OCI-LY7 (cell line): ENCODE data around the gene ETV1. TPM values are rescaled to one million over a fixed set of nuclear protein-coding genes. Genes with fewer than 3 reads are reported as not detected.

ENCODE experiments used
- BruUV-seq: library from RNA; stranded (reverse); fragments of 400-500 nt; replicated peaks from 2 replicates; lab custom pipeline; 2021; lab: Mats Ljungman, UMichigan
- CTCF ChIA-PET: fragments of 300-600 bp; sonication (Branson Sonifier 250); formaldehyde crosslinking; loops from one replicate; lab custom pipeline; 2022; ENCODE audit warnings: antibody characterized with exemption; ENCODE audit not compliant: unreplicated experiment; lab: Charles Lee
- POLR2A ChIA-PET: fragments of 300-600 bp; sonication (Branson Sonifier 250); formaldehyde crosslinking; loops from one replicate; lab custom pipeline; 2022; ENCODE audit warnings: antibody characterized with exemption; lab: Charles Lee
- DNase-seq: peaks from one replicate; pipeline ENCODE4 v3.0.0-alpha.2; 2015; ENCODE audit warnings: low spot score
- H2AFZ ChIP-seq: fragments of 200-600 bp; sonication (generic), shearing (Covaris generic); 2 replicates; pipeline ENCODE4 v1.6.1; 2014; ENCODE audit warnings: mild to moderate bottlenecking, antibody characterized with exemption, low read length, moderate library complexity
- H3K27ac ChIP-seq: fragments of 200-600 bp; sonication (generic); 2 replicates; pipeline ENCODE4 v1.5.1; 2014; ENCODE audit warnings: mixed run types, low read depth, mild to moderate bottlenecking, moderate library complexity, low read length, inconsistent platforms; ENCODE audit not compliant: poor library complexity, severe bottlenecking
- H3K36me3 ChIP-seq: fragments of 200-600 bp; sonication (generic); 2 replicates; pipeline ENCODE4 v1.6.1; 2014; ENCODE audit warnings: mild to moderate bottlenecking, antibody characterized with exemption, low read length, moderate library complexity, mixed read lengths; ENCODE audit not compliant: insufficient read depth
- H3K4me1 ChIP-seq: fragments of 200-600 bp; sonication (generic); 2 replicates; pipeline ENCODE4 v1.5.1; 2014; ENCODE audit warnings: mild to moderate bottlenecking, low read length; ENCODE audit not compliant: insufficient read depth, poor library complexity, severe bottlenecking
- H3K4me2 ChIP-seq: fragments of 200-600 bp; sonication (generic); 2 replicates; pipeline ENCODE4 v1.6.1; 2014; ENCODE audit warnings: mild to moderate bottlenecking, low read length
- H3K4me3 ChIP-seq: fragments of 200-600 bp; sonication (generic); 2 replicates; pipeline ENCODE4 v1.5.1; 2014; ENCODE audit warnings: mild to moderate bottlenecking, low read depth, low read length; ENCODE audit not compliant: poor library complexity, severe bottlenecking
- H3K79me2 ChIP-seq: fragments of 200-600 bp; sonication (generic); 2 replicates; pipeline ENCODE4 v1.6.1; 2016; ENCODE audit warnings: low read depth, mild to moderate bottlenecking, low read length, moderate library complexity, mixed read lengths; ENCODE audit not compliant: insufficient read depth
- H3K9me2 ChIP-seq: fragments of 200-600 bp; sonication (generic); 2 replicates; pipeline ENCODE4 v1.6.1; 2016; ENCODE audit warnings: mild to moderate bottlenecking, low read length, mixed read lengths; ENCODE audit not compliant: insufficient read depth
- H3K9me3 ChIP-seq: fragments of 200-600 bp; sonication (generic); 2 replicates; pipeline ENCODE4 v1.6.1; 2014; ENCODE audit warnings: mild to moderate bottlenecking, mixed run types, low read length, mixed read lengths
- H4K20me1 ChIP-seq: fragments of 200-600 bp; sonication (generic); 2 replicates; pipeline ENCODE4 v1.6.1; 2014; ENCODE audit warnings: mild to moderate bottlenecking, antibody characterized with exemption, low read length, moderate library complexity, mixed read lengths; ENCODE audit not compliant: insufficient read depth
- EZH2phosphoT487 ChIP-seq: fragments of 200-600 bp; sonication (generic); IDR thresholded peaks from 2 replicates; pipeline ENCODE4 v1.6.1; 2018; ENCODE audit warnings: low read depth, borderline replicate concordance, mild to moderate bottlenecking, mixed run types, antibody characterized with exemption, low read length, moderate library complexity, mixed read lengths
- intact Hi-C: fragments of 100-400 bp; cut with micrococcal nuclease; formaldehyde crosslinking; loops from one replicate; pipeline ENCODE4 v1.10.0; 2022; ENCODE audit not compliant: unreplicated experiment
- total RNA-seq, 2 experiments: library from RNA; depleted of rRNA in 1 of 2; stranded (reverse); fragments of >200 nt in 1 of 2; shearing (Covaris generic) in 1 of 2; gene quantifications; 2 replicates each; pipeline ENCODE4 v1.2.3, GENCODE V29; 2014 to 2022
- TF ChIP-seq, protein P1 (sequence below): fragments of 200-600 bp; sonication (generic); conservative IDR thresholded peaks from 2 replicates; pipeline ENCODE4 v1.5.1; 2014; ENCODE audit warnings: mild to moderate bottlenecking, antibody characterized with exemption, low read length, moderate library complexity, mixed read lengths

Gene ETV1
- total RNA-seq, 2 experiments from 2014 or later, result not detected

DNA sequence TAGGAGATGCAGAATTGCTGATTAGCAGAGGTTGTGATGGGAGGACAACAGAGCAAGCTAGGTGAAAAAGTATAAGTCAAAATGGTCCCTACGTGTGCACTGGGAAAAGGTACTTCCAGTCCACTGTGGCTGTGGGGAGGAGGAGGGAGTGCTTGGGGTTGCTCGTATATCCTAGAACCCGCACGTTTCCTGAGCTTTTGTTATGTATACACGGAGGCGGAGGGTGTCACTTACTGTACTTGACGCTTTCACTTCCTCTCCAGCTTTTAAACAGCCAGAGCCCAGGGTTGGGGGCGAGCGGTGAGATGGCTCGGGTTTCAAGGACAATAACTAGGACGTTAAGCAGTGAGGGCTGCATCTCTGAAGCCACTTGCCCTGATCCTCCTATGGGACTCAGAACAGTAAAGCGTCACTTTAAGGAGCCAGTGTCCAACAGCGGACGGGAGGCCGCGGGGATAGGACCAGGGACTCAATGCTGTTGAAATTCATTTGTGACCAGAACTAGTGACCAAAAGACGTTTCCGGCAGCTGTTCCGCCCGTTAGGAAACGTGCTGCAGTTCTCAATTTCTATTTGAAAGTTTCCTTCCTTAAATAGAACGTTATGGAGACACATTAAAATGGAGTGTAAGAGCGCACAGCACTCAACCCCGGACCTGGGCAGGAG, 985 bp upstream of the ETV1 start:
- DNase-seq, result no peak
- intact Hi-C loops, result no loop called here
- H3K79me2 ChIP-seq, result no peaks in the 10 kb centered on the region
- no peaks in the 10 kb centered on the region for H3K4me1 ChIP-seq
- H3K27ac ChIP-seq, result no peak overlapping the region
- no peaks in the 10 kb centered on the region for H4K20me1 ChIP-seq
- no TSS peak for BruUV-seq
- no peak overlapping the region for H3K4me2 ChIP-seq
- no peaks in the 10 kb centered on the region for H3K36me3 ChIP-seq
- no peak overlapping the region for H2AFZ ChIP-seq
- ChIA-PET POLR2A (no interaction called here), CTCF (no interaction called here)
- no peak for TF ChIP-seq EZH2phosphoT487
- TF ChIP-seq, protein P1, sequence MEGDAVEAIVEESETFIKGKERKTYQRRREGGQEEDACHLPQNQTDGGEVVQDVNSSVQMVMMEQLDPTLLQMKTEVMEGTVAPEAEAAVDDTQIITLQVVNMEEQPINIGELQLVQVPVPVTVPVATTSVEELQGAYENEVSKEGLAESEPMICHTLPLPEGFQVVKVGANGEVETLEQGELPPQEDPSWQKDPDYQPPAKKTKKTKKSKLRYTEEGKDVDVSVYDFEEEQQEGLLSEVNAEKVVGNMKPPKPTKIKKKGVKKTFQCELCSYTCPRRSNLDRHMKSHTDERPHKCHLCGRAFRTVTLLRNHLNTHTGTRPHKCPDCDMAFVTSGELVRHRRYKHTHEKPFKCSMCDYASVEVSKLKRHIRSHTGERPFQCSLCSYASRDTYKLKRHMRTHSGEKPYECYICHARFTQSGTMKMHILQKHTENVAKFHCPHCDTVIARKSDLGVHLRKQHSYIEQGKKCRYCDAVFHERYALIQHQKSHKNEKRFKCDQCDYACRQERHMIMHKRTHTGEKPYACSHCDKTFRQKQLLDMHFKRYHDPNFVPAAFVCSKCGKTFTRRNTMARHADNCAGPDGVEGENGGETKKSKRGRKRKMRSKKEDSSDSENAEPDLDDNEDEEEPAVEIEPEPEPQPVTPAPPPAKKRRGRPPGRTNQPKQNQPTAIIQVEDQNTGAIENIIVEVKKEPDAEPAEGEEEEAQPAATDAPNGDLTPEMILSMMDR, result no peak
- H3K9me2 ChIP-seq, result no peaks in the 10 kb centered on the region
- H3K9me3 ChIP-seq, result no peaks in the 10 kb centered on the region
- H3K4me3 ChIP-seq, result no peak overlapping the region

DNA sequence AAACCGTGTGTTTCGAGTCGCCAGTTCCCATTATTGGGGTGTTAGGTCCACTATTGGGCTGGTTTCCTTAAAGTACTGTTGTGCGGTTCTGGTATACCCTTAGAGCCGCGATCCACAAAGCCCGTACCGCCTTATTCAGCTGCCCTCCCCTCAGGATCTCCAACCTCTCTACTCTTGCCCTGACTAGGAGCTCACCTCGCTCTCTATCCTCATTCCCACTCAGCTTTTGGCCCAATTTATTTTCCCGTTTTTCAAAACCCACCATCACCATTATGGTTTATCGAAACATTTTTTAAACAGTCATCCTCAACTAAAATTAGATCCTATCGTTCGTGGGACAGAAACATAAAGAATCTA, 461 bp upstream of the ETV1 start:
- H2AFZ ChIP-seq, result no peak overlapping the region
- CTCF ChIA-PET, result no interaction called here
- TF ChIP-seq EZH2phosphoT487, result no peak
- TF ChIP-seq, protein P1, result no peak
- H4K20me1 ChIP-seq, result no peaks in the 10 kb centered on the region
- no peaks in the 10 kb centered on the region for H3K79me2 ChIP-seq
- no peak overlapping the region for H3K27ac ChIP-seq
- intact Hi-C loops, result no loop called here
- no peak for DNase-seq
- POLR2A ChIA-PET, result no interaction called here
- H3K4me3 ChIP-seq, result no peak overlapping the region
- no peaks in the 10 kb centered on the region for H3K9me2 ChIP-seq
- BruUV-seq, result no TSS peak
- no peaks in the 10 kb centered on the region for H3K9me3 ChIP-seq
- no peak overlapping the region for H3K4me2 ChIP-seq
- no peaks in the 10 kb centered on the region for H3K36me3 ChIP-seq
- H3K4me1 ChIP-seq, result no peaks in the 10 kb centered on the region

DNA sequence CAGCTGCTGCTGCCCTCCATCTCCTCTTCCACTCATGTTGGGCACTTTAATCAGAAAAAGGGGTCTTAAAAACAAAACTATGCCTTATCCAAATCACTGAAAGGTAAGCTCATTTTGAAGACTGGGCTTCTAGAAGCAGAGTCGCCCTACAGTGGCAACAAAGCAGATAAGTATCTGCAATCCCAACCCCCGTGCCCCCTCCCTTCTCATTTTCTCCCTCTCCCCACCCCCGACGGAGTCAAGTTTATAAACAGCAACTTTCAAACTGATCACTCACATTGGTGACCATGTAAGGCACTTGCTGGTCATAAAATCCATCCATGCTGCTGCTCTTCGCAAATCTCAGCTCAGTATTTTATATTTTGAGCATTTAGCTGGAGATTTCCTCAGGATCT, 738 bp downstream of the ETV1 start:
- H2AFZ ChIP-seq, result no peak overlapping the region
- no peak overlapping the region for H3K4me2 ChIP-seq

More for the DNA sequence above, 738 bp downstream of the ETV1 start:
- no peak overlapping the region for H3K4me3 ChIP-seq
- no peaks in the 10 kb centered on the region for H3K9me2 ChIP-seq
- H3K4me1 ChIP-seq, result no peaks in the 10 kb centered on the region
- ChIA-PET CTCF (no interaction called here), POLR2A (interaction anchor here (1.0 kb wide), 1 partner anchor 72 kb away, joined by 3 read pairs; no protein-coding TSS in a partner anchor)
- no peaks in the 10 kb centered on the region for H3K9me3 ChIP-seq
- no peaks in the 10 kb centered on the region for H4K20me1 ChIP-seq
- no TSS peak for BruUV-seq
- no peaks in the 10 kb centered on the region for H3K79me2 ChIP-seq
- intact Hi-C loops, result no loop called here
- TF ChIP-seq, protein P1, result no peak
- no peak for TF ChIP-seq EZH2phosphoT487
- H3K27ac ChIP-seq, result no peak overlapping the region
- H3K36me3 ChIP-seq, result no peaks in the 10 kb centered on the region
- no peak for DNase-seq
